Mammary epithelial cell (primary cell): ENCODE measurements around the gene IPCEF1.
"Not testable (repeated sequence)": the region's sequence is repeated elsewhere in the genome, so short reads cannot be mapped to it uniquely, and the experiment has no call there.

ENCODE experiments used
- EZH2 ChIP-seq: IDR thresholded peaks from 2 replicates; pipeline ENCODE4 v1.6.1; 2012; ENCODE audit warnings: low read length, inconsistent platforms, borderline replicate concordance
- TF ChIP-seq, protein P1 (sequence below), 2 donors: IDR thresholded peaks in 1 of 2; conservative IDR thresholded peaks in 1 of 2; 2 replicates each; pipeline ENCODE4 v1.5.1; 2011 to 2012; ENCODE audit warnings: inconsistent platforms in 2 of 2, low read length in 2 of 2, mild to moderate bottlenecking in 2 of 2, control low read depth in 1 of 2, low read depth in 1 of 2; ENCODE audit not compliant: insufficient read depth in 1 of 2; ENCODE audit errors: extremely low read depth in 1 of 2

DNA sequence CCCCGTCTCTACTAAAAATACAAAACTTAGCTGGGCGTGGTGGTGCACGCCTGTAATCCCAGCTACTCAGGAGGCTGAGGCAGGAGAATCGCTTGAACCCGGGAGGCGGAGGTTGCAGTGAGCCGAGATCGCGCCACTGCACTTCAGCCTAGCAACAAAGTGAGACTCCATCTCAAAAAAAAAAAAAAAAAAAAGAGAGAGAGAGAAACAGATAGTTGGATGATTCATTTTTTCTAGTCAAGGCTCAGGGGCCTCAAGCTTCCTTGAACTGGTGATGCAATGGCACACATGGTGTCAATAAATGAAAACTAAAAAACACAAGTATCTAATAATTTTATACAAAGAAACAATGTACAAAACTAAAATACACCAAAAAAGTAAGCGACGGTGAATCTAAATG lies 115.5 kb downstream of the IPCEF1 start:
- TF ChIP-seq, protein P1, sequence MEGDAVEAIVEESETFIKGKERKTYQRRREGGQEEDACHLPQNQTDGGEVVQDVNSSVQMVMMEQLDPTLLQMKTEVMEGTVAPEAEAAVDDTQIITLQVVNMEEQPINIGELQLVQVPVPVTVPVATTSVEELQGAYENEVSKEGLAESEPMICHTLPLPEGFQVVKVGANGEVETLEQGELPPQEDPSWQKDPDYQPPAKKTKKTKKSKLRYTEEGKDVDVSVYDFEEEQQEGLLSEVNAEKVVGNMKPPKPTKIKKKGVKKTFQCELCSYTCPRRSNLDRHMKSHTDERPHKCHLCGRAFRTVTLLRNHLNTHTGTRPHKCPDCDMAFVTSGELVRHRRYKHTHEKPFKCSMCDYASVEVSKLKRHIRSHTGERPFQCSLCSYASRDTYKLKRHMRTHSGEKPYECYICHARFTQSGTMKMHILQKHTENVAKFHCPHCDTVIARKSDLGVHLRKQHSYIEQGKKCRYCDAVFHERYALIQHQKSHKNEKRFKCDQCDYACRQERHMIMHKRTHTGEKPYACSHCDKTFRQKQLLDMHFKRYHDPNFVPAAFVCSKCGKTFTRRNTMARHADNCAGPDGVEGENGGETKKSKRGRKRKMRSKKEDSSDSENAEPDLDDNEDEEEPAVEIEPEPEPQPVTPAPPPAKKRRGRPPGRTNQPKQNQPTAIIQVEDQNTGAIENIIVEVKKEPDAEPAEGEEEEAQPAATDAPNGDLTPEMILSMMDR (conservative IDR thresholded peaks at IDR 0.05 in 1 of 2, IDR thresholded peaks at IDR 0.05 in 1 of 2; ENCODE audit: extremely low read depth in 1 of 2, insufficient read depth in 1 of 2, low read depth in 1 of 2, low read length in 2 of 2), result not testable (repeated sequence)
- TF ChIP-seq EZH2, result not testable (repeated sequence)
